ENCODE results near the gene PUS7.
"Not testable (repeated sequence)": the region's sequence is repeated elsewhere in the genome, so short reads cannot be mapped to it uniquely, and the experiment has no call there.

PUS7 gene

GRCh38 chr7:105497016-105497415, 25.1 kb downstream of the PUS7 start:
- no peak for DNase-seq (ENCODE audit: low read depth)

GRCh38 chr7:105496521-105496920, 25.6 kb downstream of the PUS7 start:
- DNase-seq (ENCODE audit: low read depth), result no peak

GRCh38 chr7:105493923-105494315, 28.2 kb downstream of the PUS7 start:
- DNase-seq (ENCODE audit: low read depth), result no peak

- no peak for DNase-seq (ENCODE audit: low read depth)
These were observed 28.7 kb downstream of the PUS7 start for GRCh38 chr7:105493196-105493922.

GRCh38 chr7:105489409-105489808, 32.7 kb downstream of the PUS7 start:
- no peak for DNase-seq (ENCODE audit: low read depth)

- DNase-seq (ENCODE audit: low read depth), result no peak
These were observed 34.2 kb downstream of the PUS7 start for GRCh38 chr7:105487579-105488571.

- no peak for DNase-seq (ENCODE audit: low read depth)
These were observed 41.1 kb downstream of the PUS7 start for GRCh38 chr7:105480931-105481330.

GRCh38 chr7:105478606-105479005, 43.5 kb downstream of the PUS7 start:
- no peak for DNase-seq (ENCODE audit: low read depth)

GRCh38 chr7:105477908-105478307, 44.2 kb downstream of the PUS7 start:
- no peak for DNase-seq (ENCODE audit: low read depth)

- DNase-seq (ENCODE audit: low read depth), result no peak
These were observed 48.0 kb downstream of the PUS7 start for GRCh38 chr7:105474045-105474444.

GRCh38 chr7:105473163-105473562, 48.9 kb downstream of the PUS7 start:
- DNase-seq (ENCODE audit: low read depth), result no peak

GRCh38 chr7:105470846-105471245, 51.2 kb downstream of the PUS7 start:
- DNase-seq (ENCODE audit: low read depth), result no peak

- no peak for DNase-seq (ENCODE audit: low read depth)
These were observed 52.0 kb downstream of the PUS7 start for GRCh38 chr7:105470090-105470489.

- DNase-seq (ENCODE audit: low read depth), result no peak
These were observed 59.2 kb downstream of the PUS7 start for GRCh38 chr7:105462765-105463420.

GRCh38 chr7:105461518-105461917, 60.6 kb downstream of the PUS7 start:
- DNase-seq (ENCODE audit: low read depth), result no peak

- DNase-seq (ENCODE audit: low read depth), result no peak
These were observed 64.3 kb downstream of the PUS7 start for GRCh38 chr7:105457619-105458225.

GRCh38 chr7:105454921-105455320, 67.2 kb downstream of the PUS7 start:
- no peak for DNase-seq (ENCODE audit: low read depth)

GRCh38 chr7:105454095-105454747, 67.8 kb downstream of the PUS7 start:
- no peak for DNase-seq (ENCODE audit: low read depth)

GRCh38 chr7:105452085-105452484, 70.0 kb downstream of the PUS7 start:
- no peak for DNase-seq (ENCODE audit: low read depth)

GRCh38 chr7:105450870-105451269, 71.2 kb downstream of the PUS7 start:
- not testable (repeated sequence) for DNase-seq (ENCODE audit: low read depth)

GRCh38 chr7:105450177-105450861, 71.8 kb downstream of the PUS7 start:
- no peak for DNase-seq (ENCODE audit: low read depth)
